ENCODE results near the gene GTF2A2. TPM values are rescaled to one million over a fixed set of nuclear protein-coding genes. Genes with fewer than 3 reads are reported as not detected.
"Not testable (repeated sequence)": the region's sequence is repeated elsewhere in the genome, so short reads cannot be mapped to it uniquely, and the experiment has no call there.

GTF2A2 gene
- total RNA-seq, 4 donors from 2014 or later = 18.7 to 35.7 (median 28.2) TPM

DNA sequence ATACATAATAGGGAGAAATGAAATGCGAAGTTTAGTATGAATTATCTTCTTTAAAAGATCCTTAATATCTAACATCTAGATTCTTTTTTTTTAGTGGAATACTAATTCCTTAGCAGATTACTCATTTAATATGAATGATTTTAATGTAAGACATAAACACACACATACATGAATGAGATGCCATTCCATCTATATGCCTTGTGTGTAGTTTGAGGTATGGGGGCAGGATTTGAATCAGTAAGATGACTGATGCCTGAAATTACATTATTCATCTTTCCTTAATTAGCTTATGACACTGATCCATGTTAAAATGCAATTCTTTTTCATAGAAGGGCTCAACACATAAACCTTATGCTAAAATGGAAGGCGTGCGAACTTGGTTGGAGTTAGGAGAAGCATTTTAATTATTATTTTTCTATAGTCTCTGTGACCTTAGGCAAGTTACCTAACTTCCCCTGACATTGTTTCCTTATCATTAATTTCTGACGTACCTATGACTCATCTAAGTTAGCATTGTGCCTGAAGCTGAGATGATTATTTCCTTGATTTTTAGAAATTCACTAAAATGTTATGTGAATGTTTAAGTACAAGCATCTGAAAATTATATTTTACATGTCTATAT is 42.6 kb upstream of the GTF2A2 start:
- intact Hi-C loops (cut with DNase I) = no loop called here
- WGBS, 2 donors = 36 to 55% methylated on average over 4 of the region's 4 CpGs
- no peak for DNase-seq

GRCh38 chr15:59698065-59698464 is 40.8 kb upstream of the GTF2A2 start:
- intact Hi-C loops (cut with DNase I); H3K9me3 ChIP-seq; DNase-seq; H3K36me3 ChIP-seq; H3K27ac ChIP-seq; H3K4me3 ChIP-seq; H3K4me1 ChIP-seq: not testable (repeated sequence)
- H3K27me3 ChIP-seq = peaks cover 0 to 23% (median 0%) of the 10 kb centered on the region in 4 donors
- 67 to 83% methylated on average over 4 of the region's 4 CpGs for WGBS, 2 donors

More for the DNA sequence above, 42.6 kb upstream of the GTF2A2 start:
- Histone ChIP-seq H3K4me3 (no peak overlapping the region), H3K27me3 (peaks cover 0 to 39% (median 0%) of the 10 kb centered on the region in 4 donors), H3K36me3 (no peaks in the 10 kb centered on the region), H3K4me1 (no peaks in the 10 kb centered on the region), H3K27ac (no peak overlapping the region), H3K9me3 (no peaks in the 10 kb centered on the region)
- TF ChIP-seq CTCF (IDR thresholded peaks at IDR 0.05) (no peak), POLR2A (IDR thresholded peaks at IDR 0.05) (no peak)

DNA sequence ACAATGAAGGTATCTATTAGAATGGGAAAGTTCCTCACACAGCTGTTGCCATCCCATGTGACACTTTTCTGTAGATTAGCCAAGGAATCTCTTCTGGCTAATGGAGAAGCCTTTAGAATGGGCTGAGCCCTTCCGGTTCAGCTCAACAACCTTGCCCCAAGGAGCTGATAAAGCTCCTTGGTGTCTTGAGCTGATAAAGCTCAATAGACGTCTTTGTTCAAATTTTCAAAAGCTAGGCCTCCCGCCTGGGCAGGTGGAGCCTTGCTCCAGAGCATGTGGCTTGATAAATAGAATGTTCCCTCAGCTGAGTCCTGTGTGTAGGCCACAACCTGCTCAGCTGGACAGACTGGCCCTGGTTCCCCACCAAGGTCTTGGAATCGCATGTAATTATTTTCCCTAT is 39.0 kb upstream of the GTF2A2 start:
- 77% methylated on average over 4 of the region's 4 CpGs; no CpG with 5 or more reads in 1 of the 2 donors for WGBS, 2 donors
- DNase-seq = no peak
- H3K27me3 ChIP-seq = peaks cover 0 to 13% (median 0%) of the 10 kb centered on the region in 4 donors
- no peaks in the 10 kb centered on the region for H3K9me3 ChIP-seq
- intact Hi-C loops (cut with DNase I) = no loop called here
- no peaks in the 10 kb centered on the region for H3K36me3 ChIP-seq
- no peaks in the 10 kb centered on the region for H3K4me1 ChIP-seq
- H3K27ac ChIP-seq = no peak overlapping the region
- no peak for TF ChIP-seq POLR2A (IDR thresholded peaks at IDR 0.05)
- no peak for TF ChIP-seq CTCF (IDR thresholded peaks at IDR 0.05)
- no peak overlapping the region for H3K4me3 ChIP-seq

DNA sequence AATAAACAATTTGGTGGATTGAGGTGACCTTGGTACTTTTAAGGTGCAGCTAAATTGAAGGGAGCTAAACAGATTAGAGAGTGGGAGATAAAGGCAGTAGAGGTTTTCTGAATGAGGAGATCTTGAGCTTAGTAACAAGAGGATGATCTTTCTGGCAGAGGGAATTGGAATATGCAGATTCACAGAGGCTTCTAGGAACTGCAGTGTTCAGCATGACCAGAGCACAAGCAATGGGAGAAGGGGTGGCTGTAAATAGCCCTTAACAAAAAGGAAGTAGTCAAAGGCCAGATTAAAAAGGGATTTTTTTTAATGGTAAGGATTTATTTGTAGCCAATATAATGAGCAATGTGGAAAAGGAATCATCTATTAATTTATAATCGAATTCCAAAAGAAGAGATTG is 37.5 kb upstream of the GTF2A2 start:
- TF ChIP-seq POLR2A (IDR thresholded peaks at IDR 0.05) (no peak), CTCF (IDR thresholded peaks at IDR 0.05) (no peak)
- WGBS, 2 donors = 81 to 85% methylated on average over 1 of the region's 1 CpG
- intact Hi-C loops (cut with DNase I) = no loop called here
- no peak for DNase-seq
- Histone ChIP-seq H3K4me1 (peaks cover 0 to 14% (median 6%) of the 10 kb centered on the region in 3 donors), H3K27me3 (peaks cover 0 to 8% (median 0%) of the 10 kb centered on the region in 4 donors), H3K27ac (no peak overlapping the region), H3K9me3 (no peaks in the 10 kb centered on the region), H3K36me3 (no peaks in the 10 kb centered on the region), H3K4me3 (no peak overlapping the region)

DNA sequence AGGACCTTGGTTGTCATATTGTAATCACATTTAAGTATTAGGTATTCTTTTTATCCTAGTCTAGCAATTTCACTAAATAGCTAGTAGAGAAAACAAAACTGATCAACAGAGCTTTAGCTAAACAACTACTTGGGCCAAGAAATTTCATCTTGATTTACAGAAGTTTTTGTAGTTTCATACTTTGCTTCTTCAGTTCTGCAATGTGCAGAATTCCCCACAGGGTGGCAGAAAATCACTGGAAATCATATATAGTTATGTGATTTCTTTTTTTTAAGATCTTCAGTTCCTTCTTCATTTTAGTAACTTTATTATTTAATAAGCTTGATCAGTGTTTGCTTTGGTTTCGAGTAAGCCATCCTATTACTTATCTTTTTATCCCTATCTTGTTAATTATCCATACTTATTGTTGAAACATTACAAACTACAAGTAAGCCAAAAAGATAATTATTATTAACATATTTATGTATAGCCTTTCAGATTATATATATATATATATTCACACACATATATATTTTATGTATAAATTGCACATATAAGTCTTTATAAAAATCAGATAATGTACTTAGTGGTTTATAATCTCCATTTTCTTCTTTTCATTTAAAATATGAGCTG is 34.0 kb upstream of the GTF2A2 start:
- WGBS, 2 donors = 7 to 21% methylated on average over 1 of the region's 1 CpG
- Histone ChIP-seq H3K4me1 (peaks cover 12 to 33% (median 22%) of the 10 kb centered on the region in 3 donors), H3K27ac (no peak overlapping the region), H3K9me3 (no peaks in the 10 kb centered on the region), H3K36me3 (peaks cover 0 to 4% (median 0%) of the 10 kb centered on the region in 3 donors), H3K4me3 (no peak overlapping the region), H3K27me3 (no peaks in the 10 kb centered on the region)
- DNase-seq = no peak
- intact Hi-C loops (cut with DNase I) = no loop called here
- TF ChIP-seq POLR2A (IDR thresholded peaks at IDR 0.05) = no peak
- TF ChIP-seq CTCF (IDR thresholded peaks at IDR 0.05) = peak in 5 of 6 experiments; percentile 36 to 72 (median 60)
